NCI-H1436 treated with DMSO at 0.1 percent for 48 hours (cell line): ENCODE results near the gene BUD13.
"Not testable (repeated sequence)": the region's sequence is repeated elsewhere in the genome, so short reads cannot be mapped to it uniquely, and the experiment has no call there.

Source experiments
- DNase-seq: peaks from one replicate; lab custom pipeline; 2025; lab: John Stamatoyannopoulos, UW

Gene BUD13

DNA sequence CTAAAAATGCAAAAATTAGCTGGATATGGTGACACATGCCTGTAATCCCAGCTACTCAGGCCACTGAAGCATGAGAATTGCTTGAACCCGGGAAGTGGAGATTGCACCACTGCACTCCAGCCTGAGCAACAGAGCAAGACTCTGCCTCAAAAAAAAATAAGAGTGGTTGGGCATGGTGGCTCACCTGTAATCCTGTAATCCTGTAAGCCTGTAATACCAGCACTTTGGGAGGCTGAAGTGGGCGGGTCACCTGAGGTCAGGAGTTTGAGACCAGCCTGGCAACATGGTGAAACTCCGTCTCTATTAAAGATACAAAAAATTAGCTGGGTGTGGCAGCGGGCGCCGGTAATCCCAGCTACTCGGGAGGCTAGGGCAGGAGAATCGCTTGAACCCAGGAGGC, 16.7 kb downstream of the BUD13 start:
- DNase-seq, result not testable (repeated sequence)

- DNase-seq, result no peak
Measured at GRCh38 chr11:116750070-116750718, 22.6 kb downstream of the BUD13 start.

- DNase-seq, result no peak
Measured at GRCh38 chr11:116742104-116742503, 30.7 kb downstream of the BUD13 start.

DNA sequence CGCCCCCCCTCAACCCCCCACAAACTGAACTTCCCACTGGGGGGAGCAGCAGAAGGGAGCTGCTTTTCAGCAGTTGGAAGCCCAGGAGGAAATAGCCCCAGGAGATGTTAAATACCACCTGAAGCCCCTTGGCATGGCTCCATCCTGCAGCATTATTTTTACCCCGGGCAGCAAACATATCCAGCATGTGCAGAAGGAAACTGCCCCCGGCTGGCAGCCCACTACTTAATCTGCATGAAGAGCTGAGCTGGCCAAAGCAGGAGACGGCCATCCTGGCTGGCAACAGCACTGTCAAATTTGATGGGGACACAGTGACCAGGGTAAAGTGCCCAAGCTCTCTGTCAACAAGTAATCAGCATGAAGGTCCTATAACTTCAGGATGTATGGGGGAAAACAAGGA, 32.0 kb downstream of the BUD13 start:
- no peak for DNase-seq

DNA sequence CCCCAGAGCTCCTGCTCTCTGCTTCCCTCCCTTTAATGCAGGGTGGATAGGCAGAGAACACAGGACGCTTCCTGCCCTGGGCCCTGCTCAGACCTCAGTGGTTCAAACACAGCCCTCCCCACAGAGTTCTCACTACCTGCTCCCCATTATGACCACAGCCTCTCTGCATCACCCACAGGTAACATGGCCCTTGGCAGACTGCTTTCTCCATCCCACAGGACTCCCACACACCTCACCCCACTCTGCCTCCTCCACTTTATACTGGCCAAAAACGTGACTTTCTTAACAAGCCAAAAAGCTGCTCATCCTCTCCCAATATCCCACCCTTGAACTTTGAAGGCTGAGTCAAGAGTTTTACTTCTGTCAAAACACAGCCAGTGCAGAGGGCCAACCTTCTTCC, 33.8 kb downstream of the BUD13 start:
- no peak for DNase-seq

GRCh38 chr11:116736763-116737162, 36.0 kb downstream of the BUD13 start:
- no peak for DNase-seq

DNA sequence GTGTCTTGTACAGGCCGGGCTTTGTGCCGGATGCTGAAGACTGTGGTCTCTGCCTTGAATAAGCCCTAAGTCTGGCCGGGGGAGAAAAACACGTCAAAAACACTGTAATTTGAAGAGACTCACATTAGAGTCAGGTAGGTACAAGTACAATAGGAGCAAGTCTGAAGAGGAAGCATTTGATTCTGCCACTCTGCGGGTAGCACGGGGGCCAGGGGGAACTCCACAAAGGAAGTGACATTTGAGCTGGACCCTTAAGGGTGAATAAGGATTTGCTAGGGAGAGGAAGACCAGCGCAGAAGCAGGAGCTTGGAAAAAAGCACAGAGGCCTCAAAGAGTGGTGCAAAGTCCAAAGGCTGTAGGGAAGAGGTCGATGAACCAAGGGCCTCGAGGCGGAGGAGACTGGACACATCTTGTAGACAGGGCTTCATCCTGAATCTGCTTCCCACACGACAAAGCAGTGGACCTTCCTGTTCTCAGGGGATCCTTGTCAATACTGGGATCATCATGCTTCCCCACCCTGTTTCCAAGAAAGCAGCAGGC, 38.7 kb downstream of the BUD13 start:
- DNase-seq, result no peak

DNA sequence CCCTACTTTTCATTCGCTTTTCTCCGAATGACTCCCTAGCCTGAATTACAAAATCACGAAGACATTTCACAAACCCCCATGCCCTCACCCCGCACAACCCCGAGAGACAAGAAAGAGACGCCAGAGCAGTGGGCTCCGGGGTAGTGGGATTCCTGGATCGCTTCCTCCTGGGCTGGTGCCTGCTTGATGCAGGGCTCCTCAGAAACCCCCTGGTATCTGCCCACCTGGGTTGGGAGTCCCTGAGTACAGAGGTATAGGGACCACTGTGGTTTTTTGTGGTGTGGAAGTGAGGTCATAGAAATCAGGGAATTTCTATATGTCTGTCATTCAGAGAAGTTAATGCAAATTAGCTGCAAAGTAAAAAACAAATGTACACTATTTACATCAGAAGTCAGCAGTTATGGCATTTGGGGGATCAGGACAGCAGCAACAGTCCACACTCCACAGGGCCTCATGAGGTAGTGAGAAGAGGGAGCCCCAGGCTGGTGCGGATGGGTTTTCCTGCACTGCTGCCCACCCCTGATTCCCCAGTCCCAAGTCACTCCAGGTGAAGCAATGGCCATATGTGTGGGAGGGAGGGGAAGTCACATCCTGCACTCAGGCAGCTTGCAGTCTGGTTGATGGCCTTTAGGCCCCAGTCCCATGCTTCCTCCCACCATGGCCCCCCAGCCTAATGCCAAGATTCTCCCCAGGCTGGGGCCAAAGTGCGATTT, 39.6 kb downstream of the BUD13 start:
- no peak for DNase-seq

DNA sequence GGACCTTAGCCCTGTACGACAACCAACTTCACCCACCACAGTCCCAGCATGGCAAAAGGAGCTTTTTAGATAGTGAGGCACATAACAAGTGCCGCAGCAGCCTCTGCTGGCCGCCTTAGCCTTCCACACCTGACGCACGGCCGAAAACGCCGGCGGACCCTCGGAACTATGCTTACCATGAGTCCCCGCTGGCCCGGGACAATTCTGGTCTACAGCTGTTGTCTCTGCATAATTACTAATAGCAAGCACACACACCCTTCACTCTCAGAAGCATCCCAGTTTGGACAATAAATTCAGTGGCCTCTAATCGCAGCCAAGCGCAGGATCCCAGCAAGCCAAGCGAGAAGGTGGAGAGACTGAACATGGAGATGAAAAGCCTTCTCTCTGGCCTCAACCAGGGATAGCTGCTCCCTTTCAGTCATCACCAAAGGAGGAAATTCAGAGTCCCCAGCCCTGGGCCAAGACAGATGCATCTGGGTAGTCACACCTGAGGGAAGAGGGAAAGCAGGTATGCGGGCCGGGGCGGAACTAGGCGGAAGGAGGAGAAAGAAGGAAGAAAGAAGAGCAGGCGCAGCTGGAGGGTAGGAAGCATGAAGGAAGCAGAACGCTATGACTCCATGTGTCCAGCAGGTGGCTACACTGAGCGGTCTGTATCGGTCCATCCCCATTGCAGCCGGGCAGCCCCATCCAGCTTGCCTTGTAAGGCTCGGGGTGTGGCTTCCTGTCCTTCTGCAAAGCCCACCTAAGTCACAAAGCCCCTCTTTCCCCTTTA, 40.3 kb downstream of the BUD13 start:
- no peak for DNase-seq

DNA sequence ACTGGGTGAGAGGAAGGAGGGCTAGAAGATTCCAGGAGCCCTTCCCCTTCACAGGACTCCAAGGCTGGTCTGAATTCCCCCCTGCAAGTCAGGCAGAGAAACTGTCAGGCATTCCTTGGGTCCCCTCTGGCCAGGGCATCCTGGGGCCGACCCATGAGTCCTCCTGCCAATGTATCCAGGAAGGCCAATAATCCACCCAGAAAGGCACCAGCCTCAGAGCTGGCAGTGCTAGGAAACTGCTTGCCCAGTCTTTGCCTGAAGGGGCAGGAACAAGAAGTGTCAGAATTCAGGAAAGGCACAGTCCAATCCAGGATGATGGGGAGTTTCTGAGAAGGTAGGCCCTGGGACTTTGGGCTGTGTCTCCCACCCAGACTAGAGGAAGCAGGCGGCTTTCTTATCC, 41.0 kb downstream of the BUD13 start:
- DNase-seq, result no peak

DNA sequence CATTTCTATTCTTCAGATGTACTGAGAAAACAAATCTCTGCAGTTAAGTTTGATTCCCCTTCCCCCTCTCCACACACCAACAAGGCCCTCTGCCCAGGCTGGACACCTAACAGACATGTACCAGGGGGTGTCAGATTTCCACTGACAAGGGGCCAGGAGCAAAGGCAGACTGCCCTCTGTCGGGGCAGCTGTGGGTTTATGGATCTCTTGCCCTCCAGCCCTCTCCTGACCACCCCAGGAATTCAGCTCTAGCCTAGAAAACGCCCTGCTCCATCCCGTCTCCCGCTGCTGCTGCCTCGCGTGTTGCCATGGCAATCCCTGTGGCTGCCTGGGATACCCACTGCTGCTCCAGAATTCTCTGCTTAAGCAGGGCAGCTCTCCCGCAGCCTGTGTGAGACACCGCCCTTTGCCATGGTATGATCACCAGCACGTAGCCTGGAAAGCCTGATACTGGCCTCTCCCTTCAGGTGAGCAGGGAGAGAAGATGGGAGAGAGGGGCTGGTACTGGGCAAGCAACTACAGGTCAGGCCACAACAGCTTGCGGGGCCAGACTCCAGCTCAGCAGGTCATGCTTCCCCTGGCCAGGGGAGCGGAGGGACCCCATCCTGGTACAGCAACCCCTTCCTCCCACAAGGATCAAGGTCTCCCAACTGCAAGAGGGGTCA, 41.6 kb downstream of the BUD13 start:
- no peak for DNase-seq

- no peak for DNase-seq
Measured at GRCh38 chr11:116730601-116731000, 42.2 kb downstream of the BUD13 start.

DNA sequence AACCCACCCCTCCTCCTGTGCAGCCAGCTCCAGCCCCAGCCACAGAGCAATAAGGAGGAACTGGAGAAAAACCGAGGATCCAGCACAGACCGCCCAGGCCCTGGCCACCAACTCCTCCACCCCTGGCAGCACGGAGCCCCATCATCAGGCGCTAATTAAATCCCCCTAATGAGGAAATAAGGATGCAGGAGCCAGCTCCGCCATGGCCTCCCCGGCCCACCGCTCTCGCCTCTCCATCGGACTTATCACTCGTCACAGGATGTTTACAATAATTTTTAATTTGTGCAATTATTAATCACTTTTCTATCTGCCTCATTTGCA, 42.6 kb downstream of the BUD13 start:
- DNase-seq, result no peak

DNA sequence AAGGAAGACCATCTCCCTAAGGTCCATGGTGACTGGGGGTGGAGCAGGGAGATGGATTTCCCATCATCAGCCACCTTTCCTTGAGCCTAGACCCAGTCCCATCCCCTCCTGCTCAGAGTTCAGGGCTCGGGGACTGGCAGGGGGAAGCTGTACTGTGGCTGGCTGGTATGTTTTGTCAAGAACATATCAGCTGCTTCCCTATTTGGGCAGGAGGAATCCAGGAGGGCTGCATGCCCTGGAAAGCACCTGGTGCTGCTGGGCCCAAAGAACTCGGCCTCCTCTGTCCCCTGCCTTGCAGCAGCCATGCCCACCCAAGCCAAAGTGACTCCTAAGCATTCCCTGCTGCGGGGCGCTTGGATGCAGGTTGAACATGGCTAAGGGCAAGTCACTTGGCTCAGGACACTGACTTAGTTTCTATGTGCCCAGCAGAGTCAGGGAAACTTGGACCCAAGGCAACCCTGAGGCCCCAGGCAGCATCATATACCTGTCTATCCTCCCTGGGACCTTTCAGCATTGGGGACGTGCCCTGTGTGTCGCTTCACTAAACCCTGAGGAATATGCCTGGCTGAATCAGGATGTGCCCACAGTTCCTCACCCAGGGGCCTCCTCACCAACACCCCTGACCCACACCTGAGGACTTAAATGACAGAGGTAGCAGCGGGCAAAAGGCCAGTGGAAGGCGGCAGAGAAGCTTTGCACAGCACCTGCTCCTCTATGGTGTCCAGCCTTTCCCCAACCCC, 43.1 kb downstream of the BUD13 start:
- no peak for DNase-seq

GRCh38 chr11:116727990-116728389, 44.8 kb downstream of the BUD13 start:
- DNase-seq, result no peak

DNA sequence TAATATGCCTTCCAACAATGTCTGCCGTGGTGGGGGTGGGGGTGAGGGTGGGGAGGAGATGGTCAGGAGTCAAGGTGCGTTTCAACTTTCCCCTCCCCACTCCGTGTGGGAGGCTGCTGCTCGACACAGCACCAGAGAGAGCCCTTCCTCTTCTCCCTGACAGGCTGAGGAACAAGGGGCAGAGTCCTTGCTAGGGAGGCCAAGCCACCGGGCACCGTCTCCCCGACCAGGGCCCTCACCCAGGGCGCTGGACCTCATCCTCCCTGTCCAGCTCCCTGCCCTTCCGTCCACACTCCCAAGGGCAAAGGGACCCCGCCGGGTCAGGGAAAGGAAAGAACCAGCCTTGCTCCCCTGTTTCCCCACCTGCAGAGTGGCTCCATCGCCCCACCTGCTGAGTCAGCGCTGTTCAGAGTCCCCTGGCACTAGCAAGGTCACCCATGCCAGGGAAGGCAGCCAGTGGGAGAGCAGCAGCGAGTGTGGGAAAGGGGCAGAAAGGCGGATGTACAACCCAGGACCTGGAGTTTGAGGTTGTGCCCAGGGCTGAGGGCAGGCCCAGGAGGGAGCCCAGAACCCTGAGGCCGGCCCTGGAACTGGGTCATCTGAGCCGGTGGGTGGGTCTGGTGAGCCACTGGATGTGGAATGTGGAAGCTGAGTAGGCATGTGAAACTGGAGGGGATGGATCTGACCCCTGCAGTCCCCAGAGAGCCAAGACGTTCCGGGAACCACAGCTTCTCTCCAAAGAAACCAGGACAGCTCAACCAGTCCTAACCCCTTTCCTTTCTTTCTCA, 47.2 kb downstream of the BUD13 start:
- no peak for DNase-seq

- DNase-seq, result no peak
Measured at GRCh38 chr11:116724813-116725212, 48.0 kb downstream of the BUD13 start.

GRCh38 chr11:116723511-116723910, 49.3 kb downstream of the BUD13 start:
- no peak for DNase-seq

GRCh38 chr11:116721988-116722387, 50.8 kb downstream of the BUD13 start:
- DNase-seq, result no peak

DNA sequence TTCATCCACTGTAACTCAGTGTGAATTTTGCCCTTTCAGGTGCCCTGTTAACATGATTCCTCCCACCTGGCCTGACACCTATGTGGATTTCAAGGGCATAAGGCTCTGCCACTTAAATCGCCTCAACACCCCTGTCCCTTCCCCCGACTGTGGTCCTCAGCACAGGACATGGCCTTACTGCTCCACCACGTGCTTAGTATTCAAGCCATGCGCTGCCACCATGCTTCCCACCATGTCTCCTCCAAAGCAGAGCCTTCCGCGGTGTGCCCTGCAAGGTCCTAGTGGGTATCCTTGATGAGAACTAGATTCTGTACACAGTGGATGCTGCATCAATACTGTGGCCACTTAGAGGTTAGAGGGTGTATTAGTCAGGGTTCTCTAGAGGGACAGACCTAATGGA, 51.9 kb downstream of the BUD13 start:
- no peak for DNase-seq

DNA sequence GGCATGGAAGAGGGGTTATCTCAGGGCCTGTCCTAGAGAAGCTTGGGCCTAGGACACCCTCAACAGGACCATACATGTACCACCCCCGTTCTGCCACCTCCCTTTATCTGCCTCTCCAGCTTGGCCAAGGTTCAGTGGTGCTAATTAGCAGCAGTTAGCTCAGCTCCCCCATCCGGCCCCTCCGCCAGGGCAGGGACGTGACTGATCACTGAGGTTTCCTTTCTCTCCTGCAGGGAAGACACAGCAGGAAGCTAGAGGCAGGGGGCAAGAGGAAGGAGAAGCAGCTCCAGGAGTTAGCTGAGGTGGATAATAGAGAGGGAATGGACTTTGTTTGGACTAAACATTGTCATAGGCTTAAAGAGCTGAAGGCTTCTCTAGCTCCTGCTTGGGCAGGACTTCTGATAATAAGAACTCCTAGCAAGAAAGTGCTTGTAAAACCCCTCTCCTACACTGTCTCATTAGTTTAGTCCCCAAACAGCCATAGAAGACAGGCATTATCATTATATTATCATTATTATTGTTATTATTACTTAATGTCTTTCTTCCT, 53.8 kb downstream of the BUD13 start:
- no peak for DNase-seq
